Measurements from ENCODE around the gene GAB2. TPM values are rescaled to one million over a fixed set of nuclear protein-coding genes. Genes with fewer than 3 reads are reported as not detected.

GAB2 gene
- total and polyA plus RNA-seq, 2 of the 13 experiments (the other 11 are each of a cell fraction or from before 2014, with no cell fraction given): 4.1 to 8.6 TPM

DNA sequence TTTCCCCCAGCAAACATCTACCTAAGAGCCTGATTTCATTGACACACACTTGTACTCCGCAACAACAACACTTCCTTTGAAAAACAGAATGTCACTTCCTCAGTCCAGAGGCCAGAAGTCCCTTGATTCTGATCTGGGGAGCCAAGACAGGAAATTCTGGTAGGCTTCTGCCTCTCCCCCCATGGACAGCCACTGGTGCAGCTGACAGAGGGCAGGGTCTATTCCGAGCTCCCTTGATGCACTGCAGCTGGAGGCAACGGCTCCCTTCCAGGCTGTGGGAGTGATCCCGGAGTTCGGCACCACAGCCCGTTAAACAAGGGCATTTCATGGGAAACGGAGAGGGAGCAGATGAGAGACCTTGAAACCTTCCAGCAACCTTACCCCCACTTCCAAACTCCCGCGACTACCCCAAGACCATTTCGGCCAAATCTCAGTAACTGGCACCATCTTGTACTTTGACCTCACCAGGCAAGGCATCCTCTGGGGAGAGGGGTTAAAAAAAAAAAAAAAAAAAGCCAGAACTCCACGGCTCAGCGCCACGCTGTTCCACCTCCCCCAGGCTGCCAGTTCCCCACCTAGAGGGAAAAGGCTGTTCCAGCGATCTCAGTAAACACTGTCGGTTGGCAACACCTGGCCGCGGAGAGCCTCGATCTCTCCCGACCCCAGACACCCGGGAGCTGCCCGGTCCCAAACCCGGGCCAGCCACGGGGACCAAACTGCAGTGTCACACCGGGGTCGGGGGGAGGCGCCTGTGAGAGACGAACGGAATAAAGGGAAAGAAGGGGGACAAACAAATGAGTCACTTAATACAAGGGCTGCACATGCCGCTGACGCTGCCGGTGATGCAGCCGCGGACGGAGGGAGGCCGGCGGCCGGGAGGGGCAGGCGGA, 1.1 kb downstream of the GAB2 start (continued):
- peak; percentile 49; the same call in 1 of the 2 replicates for TF ChIP-seq NFYB (CRISPR knock-in tag; IDR thresholded peaks at IDR 0.05)
- TF ChIP-seq, protein P1, sequence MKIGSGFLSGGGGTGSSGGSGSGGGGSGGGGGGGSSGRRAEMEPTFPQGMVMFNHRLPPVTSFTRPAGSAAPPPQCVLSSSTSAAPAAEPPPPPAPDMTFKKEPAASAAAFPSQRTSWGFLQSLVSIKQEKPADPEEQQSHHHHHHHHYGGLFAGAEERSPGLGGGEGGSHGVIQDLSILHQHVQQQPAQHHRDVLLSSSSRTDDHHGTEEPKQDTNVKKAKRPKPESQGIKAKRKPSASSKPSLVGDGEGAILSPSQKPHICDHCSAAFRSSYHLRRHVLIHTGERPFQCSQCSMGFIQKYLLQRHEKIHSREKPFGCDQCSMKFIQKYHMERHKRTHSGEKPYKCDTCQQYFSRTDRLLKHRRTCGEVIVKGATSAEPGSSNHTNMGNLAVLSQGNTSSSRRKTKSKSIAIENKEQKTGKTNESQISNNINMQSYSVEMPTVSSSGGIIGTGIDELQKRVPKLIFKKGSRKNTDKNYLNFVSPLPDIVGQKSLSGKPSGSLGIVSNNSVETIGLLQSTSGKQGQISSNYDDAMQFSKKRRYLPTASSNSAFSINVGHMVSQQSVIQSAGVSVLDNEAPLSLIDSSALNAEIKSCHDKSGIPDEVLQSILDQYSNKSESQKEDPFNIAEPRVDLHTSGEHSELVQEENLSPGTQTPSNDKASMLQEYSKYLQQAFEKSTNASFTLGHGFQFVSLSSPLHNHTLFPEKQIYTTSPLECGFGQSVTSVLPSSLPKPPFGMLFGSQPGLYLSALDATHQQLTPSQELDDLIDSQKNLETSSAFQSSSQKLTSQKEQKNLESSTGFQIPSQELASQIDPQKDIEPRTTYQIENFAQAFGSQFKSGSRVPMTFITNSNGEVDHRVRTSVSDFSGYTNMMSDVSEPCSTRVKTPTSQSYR (CRISPR knock-in tag; IDR thresholded peaks at IDR 0.05; ENCODE audit: borderline replicate concordance): no peak
- no peak for TF ChIP-seq ZC3H4 (CRISPR knock-in tag; IDR thresholded peaks at IDR 0.05; ENCODE audit: borderline replicate concordance)
- TF ChIP-seq HNRNPLL (IDR thresholded peaks at IDR 0.05; ENCODE audit: low read depth, low read length, poor library complexity, severe bottlenecking): peak; percentile 56
- TF ChIP-seq, protein P2, sequence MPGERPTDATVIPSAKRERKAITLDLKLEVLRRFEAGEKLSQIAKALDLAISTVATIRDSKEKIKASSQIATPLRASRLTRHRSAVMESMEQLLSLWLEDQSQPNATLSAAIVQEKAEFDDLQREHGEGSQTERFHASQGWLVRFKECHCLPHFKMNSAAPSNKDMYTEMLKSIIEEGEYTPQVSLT (CRISPR knock-in tag; IDR thresholded peaks at IDR 0.05; ENCODE audit: borderline replicate concordance, low read depth): no peak
- TF ChIP-seq SYNCRIP (IDR thresholded peaks at IDR 0.05; ENCODE audit: insufficient read depth, low read depth, low read length): no peak
- no peak for TF ChIP-seq NCOA1 (CRISPR knock-in tag; IDR thresholded peaks at IDR 0.05)
- TF ChIP-seq ATM (IDR thresholded peaks at IDR 0.05; ENCODE audit: borderline replicate concordance): no peak
- TF ChIP-seq, protein P3, sequence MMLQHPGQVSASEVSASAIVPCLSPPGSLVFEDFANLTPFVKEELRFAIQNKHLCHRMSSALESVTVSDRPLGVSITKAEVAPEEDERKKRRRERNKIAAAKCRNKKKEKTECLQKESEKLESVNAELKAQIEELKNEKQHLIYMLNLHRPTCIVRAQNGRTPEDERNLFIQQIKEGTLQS (CRISPR knock-in tag; IDR thresholded peaks at IDR 0.05): 0 out of 2 replicates have a peak, but pooled peaks have one; percentile 37
- no peak for TF ChIP-seq TCF7L2 (IDR thresholded peaks at IDR 0.05; ENCODE audit: low read depth, low read length)
- peak; percentile 45; the same call in 1 of the 2 replicates for TF ChIP-seq ZNF292 (CRISPR knock-in tag; IDR thresholded peaks at IDR 0.05; ENCODE audit: borderline replicate concordance, low read depth)
- TF ChIP-seq ZFX (CRISPR knock-in tag; IDR thresholded peaks at IDR 0.05; ENCODE audit: low read depth): peak; percentile 26; the same call in 1 of the 2 replicates
- no peak for TF ChIP-seq SIX4 (CRISPR knock-in tag; IDR thresholded peaks at IDR 0.05)
- no peak for TF ChIP-seq ZBTB7A (CRISPR knock-in tag; IDR thresholded peaks at IDR 0.05)
- TF ChIP-seq ZNF615 (CRISPR knock-in tag; IDR thresholded peaks at IDR 0.05; ENCODE audit: borderline replicate concordance): no peak
- TF ChIP-seq PITX1 (CRISPR knock-in tag; IDR thresholded peaks at IDR 0.05): peak; percentile 37; the same call in 1 of the 2 replicates
- no peak for TF ChIP-seq GPBP1L1 (CRISPR knock-in tag; IDR thresholded peaks at IDR 0.05)
- TF ChIP-seq, protein P4, sequence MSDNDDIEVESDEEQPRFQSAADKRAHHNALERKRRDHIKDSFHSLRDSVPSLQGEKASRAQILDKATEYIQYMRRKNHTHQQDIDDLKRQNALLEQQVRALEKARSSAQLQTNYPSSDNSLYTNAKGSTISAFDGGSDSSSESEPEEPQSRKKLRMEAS (IDR thresholded peaks at IDR 0.05): peak; percentile 62
- TF ChIP-seq ZNF510 (CRISPR knock-in tag; IDR thresholded peaks at IDR 0.05; ENCODE audit: low read depth): no peak
- no peak for TF ChIP-seq ZBTB39 (CRISPR knock-in tag; IDR thresholded peaks at IDR 0.05)
